ENCODE data around the gene KRTAP10-1.

DNA sequence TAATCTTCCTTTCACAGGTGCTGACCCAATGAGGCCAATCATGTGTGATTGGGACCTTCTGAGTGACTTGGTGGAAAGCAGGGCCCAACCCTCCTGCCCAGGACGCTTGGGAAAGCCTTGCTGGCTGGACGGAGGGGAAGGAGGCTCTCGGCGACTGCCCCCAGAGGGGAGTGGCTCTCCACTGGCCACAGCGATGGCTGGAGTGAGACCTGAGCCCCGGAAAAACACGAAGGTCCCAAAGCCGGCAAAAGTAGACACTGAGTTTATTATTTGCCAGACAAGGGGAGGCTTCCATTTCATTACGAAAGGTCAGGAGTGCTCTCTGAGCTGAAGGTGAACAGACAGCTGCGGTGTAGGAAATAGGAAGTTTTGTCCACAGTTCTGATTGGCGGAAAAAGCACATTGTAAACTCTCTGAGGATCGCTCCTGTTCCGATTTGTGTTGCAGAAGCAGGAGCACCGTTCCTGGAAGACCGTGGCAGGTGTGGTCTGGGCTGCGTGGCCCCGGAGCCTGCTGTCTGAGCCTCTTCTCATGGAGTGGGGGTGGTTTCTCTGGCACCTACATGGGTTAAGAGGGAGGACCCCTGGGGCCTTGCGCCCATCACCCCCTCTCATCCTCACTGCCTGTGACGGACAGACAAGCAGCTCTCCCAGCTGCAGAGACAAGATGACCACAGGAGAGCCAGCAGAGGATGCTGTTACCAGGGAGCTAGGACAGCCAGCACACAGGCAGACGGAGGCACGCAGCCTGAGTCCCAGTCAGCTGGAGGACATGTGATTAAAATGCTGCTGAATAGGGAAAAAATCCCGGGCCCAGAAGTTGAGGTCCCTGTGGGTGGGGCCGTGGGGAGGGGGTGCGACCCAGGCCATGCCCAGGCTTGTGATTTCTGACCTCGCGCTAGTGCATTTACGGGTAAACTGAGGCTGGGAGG, 41.5 kb downstream of the KRTAP10-1 start:
- TF ChIP-seq, protein P1, sequence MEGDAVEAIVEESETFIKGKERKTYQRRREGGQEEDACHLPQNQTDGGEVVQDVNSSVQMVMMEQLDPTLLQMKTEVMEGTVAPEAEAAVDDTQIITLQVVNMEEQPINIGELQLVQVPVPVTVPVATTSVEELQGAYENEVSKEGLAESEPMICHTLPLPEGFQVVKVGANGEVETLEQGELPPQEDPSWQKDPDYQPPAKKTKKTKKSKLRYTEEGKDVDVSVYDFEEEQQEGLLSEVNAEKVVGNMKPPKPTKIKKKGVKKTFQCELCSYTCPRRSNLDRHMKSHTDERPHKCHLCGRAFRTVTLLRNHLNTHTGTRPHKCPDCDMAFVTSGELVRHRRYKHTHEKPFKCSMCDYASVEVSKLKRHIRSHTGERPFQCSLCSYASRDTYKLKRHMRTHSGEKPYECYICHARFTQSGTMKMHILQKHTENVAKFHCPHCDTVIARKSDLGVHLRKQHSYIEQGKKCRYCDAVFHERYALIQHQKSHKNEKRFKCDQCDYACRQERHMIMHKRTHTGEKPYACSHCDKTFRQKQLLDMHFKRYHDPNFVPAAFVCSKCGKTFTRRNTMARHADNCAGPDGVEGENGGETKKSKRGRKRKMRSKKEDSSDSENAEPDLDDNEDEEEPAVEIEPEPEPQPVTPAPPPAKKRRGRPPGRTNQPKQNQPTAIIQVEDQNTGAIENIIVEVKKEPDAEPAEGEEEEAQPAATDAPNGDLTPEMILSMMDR (optimal IDR thresholded peaks at IDR 0.05 in 1 of 3, IDR thresholded peaks at IDR 0.05 in 1 of 3, conservative IDR thresholded peaks at IDR 0.05 in 1 of 3; ENCODE audit: extremely low read depth in 1 of 3, insufficient read depth in 2 of 3, low read length in 3 of 3), result no peak
- no peak for TF ChIP-seq EZH2 (IDR thresholded peaks at IDR 0.05; ENCODE audit: low read length)
